NCI-H1048 (cell line): ENCODE data around the gene PPIF.

Source experiments
- DNase-seq: peaks from one replicate; lab custom pipeline; 2025; lab: John Stamatoyannopoulos, UW

The PPIF gene

DNA sequence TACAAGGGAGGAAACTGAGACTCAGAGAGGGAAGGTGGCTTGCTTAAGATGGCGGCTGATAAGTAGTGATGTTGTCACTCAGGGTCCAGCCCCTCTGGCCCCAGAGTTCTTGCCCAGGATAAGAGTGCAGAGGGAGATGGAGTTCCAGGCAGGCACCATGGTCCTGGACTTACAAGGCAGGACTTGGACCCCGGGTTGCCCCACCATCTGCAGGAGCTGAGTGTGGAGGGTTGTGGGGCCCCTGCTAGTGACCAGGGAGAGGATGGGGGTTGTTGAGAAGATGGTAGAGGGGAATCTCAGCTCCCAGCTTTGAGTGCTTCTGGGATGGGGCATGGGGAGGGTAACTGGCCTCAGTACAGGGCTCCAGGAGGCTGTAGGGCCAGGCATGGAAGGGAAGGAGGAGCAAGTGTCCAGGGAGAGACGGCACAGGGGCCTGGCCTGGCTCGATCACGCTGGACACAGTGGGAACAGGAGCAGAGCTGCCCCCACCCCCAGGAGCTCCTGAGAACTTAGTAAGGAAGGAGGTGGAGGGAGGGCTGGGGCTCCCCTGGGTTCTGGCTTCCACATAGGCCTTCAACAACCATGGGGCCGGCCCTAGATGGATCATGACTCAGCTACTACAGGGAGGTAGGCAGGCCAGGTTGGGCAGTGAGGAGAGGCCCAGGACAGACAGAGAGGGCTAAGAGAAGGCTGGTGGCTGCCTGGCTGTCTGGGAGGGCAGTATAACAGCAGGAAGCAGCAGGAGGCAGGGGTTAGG lies 28.2 kb downstream of the PPIF start:
- DNase-seq = no peak

DNA sequence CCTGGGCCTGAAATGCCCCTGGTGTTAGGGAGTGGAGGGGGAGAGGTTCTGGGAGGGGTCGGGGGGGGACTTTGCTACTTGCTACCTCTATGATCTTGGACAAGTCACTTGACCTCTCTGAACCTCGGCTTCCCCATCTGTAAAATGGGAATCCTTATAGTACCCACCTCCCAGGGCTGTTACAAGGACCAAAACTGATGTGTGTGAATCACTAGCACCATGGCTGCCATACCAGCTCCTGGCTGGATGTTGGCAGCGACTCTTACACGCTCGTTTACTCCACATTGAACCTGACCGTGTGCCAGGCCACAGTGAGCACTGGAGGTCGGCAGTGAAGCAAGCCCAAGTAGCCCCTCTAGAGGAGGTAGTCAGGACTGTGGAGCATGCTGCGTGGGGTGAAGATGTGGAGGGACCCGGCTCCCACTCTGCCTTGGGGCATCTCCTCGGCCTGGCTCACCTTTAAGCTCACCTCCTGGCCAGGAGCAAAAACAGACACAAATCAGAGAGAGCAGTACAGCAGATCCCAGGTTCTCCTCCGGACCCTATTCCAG lies 28.9 kb downstream of the PPIF start:
- DNase-seq = no peak

DNA sequence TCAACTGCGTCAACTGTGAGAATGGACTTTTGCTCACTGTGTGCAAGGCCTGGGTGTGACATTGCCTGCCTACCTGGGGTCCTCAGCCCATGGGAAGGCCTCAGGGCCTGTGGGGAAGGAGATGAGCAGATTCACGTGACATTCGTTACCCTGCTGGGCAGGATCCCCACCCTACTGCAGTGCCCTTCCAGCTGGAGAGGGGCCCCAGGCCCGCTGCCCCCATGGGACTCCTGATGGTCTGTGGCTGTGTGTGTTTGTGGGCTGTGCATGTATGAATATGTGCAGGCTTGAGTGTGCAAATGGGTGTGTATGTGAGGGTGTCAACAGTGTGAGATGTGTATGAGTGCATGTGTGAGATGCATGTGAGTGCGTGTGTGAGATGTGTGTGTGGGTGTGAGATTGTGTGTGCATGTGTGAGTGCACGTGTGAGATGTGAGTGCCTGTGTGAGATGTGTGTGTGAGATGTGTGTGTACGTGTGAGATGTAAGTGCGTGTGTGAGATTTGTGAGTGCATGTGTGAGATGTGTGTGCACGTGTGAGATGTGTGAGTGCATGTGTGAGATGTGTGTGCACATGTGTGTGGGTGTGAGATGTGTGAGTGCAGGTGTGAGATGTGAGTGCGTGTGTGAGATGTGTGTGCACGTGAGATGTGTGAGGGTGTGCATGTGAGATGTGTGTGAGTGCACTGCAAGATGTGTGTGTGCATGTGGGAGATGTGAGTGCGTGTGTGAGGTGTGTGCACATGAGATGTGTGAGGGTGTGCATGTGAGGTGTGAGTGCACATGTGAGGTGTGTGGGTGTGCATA lies 29.7 kb downstream of the PPIF start:
- no peak for DNase-seq

DNA sequence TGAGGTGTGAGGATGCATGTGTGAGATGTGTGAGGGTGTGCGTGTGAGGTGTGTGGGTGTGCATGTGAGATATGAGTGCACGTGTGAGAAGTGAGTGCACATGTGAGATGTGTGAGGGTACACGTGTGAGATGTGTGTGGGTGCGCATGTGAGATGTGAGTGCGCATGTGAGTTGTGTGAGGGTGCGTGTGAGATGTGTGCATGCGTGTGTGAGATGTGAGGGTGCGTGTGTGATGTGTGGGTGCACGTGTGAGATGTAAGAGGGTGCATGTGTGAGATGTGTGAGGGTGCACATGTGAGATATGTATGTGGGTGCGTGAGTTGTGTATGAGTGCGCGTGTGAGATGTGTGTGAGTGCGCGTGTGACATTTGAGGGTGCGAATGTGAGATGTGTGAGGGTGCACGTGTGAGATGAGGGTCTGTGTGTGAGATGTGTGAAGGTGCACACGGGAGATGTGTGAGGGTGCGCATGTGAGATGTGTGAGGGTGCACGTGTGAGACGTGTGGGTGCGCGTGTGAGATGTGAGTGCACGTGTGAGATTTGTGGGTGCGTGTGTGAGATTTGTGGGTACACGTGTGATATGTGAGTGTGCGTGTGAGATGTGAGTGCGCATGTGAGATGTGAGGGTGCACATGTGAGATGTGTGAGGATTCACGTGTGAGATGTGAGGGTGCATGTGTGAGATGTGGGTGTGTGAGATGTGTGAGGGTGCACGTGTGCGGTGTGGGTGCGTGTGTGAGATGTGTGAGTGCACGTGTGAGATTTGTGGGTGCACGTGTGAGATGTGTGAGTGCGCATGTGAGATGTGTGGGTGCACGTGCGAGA lies 30.5 kb downstream of the PPIF start:
- no peak for DNase-seq

DNA sequence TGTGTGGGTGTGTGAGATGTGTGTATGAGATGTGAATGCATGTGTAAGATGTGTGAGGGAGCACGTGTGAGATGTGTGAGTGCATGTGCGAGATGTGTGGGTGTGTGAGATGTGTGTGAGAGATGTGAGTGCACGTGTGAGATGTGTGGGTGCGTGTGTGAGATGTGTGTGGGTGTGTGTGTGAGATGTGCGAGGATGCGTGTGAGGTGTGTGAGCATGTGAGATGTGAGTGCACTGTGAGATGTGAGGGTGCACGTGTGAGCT lies 31.0 kb downstream of the PPIF start:
- no peak for DNase-seq

DNA sequence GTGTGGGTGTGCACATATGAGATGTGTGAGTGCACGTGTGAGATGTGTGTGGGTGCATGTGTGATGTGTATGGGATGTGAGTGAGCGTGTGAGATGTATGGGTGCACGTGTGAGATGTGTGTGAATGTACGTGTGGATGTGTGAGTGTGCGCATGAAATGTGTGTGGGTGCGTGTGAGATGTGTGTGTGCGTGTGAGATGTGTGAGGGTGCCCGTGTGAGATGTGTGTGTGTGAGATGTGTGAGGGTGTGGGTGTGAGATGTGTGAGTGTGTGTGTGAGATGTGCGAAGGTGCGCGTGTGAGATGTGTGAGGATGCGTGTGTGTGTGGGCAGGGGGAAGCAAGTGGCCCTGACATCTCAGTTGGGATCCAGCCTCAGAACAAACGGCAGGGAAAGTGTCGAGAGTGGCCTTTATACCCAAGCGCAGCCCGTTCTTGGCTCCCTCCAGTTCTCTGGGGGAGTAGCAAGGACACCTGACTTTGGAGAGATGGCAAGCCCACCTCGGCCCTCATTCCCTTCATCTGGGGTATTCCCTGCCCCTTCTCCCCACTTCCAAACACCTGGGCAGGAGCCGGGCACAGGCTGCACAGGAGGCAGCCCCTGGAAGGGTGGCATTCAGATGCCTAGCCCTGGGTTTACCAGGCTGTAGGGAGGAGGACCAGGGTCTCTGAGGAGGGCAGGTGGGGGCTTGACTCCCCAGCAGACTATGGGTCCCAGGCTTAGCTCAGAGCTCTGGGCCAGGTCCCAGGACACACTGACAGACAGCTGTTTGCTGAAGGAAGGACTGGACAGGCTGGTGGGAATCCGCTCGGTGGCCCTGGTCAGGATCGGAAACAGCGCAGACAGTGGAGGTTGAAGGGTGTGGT lies 31.6 kb downstream of the PPIF start:
- no peak for DNase-seq

DNA sequence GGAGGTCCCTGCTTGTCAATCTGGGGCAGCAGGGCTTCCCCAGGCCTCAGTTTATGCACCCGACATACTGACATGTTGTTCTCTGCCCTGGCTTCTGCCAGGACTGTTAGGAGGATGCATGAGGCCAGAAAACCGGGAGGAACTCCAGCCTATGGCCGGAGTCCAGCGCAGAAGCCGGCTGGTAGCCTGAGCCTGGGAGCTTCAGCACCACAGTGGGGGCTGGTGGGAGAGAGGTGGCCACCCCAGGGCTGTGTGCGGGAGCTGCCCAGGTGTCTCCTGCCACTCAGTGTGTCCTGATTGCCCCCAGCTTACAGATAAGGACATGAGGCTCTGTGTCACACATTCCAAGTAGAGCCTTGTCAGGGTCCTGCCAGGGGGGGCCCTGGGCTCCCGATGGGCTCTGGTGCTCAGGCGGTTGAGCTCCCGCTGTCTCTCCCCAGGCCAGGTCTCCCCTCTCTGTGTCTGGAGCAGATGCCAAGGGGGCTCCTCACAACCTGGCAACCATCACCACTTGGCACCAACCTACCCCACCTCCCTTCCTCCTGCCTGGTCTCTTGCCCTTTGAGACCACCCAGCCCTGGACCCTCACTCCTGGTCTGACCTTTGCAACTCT lies 32.3 kb downstream of the PPIF start:
- DNase-seq = no peak

DNA sequence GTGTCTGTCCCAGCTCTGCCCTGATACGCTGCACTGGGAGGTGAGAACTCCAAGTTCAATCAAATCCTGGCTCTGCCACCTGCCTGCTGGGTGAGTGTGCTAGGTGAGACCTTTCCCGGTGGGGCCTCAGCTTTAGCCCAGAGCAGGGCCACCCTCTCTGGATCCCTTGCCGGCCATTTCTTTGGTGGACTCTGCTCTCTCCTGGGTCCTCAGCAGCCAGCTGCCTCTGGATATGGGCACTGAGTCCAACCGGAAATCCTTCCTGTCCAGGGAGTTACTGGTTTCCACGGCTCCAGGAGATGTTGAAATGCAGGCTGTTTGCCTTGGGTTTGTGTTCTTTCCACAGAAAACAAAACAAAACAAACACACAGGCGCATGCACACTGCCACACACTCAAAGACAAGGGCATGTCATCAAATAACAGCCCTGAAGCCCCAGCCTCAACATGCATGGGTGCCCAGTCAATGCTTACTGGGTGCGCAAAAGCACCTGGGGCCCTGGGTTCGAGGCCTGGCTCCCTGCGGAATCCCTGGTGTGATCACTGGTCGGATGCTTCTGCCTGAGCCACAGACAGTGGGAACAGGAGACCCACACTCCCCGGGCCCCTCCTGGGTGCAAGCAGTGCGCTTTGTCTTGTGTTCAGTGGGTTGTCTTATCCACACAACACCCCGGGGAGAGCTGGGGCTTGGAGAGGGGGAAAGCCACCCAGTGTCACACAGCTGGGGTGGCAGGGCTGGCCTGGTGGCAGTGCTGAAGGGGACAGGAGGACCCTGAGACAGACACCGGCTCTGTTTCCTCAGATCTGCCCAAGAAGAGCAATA lies 33.1 kb downstream of the PPIF start:
- no peak for DNase-seq

DNA sequence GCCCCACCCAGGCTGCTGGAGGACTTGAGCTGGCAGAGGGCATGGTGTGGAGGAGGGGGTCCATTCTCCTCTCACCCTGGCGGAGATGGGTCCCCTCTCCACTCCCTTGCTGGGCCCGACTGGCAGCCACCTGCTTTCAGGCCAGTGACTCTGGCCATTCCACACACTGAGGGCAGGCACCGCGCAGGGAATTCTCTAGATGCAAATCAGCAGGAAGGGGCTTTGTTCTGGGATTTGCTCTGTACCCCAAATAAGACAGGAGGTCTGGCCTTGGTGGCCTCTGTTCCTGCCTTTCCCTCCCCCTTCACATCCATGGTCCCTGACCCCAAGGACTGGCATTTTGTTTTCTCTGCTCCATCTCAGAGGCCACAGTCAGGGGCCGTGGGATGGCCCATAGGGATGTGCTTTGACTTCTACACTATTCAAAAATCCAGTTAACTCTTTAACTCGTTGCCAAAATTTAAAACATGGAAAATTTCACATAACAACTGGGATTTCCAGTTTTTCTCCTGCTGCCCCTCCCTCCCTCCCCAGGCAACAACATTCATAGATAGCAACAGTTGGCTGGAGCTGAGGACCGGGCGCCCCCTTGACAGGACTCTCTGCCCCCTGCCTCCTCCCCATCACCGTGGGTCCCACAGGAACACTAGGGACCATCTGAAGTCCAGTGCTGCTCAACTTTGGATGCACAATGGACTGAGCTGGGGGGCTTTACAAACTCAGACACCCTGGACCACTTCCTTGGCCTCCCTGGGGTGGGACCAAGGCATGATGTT lies 33.9 kb downstream of the PPIF start:
- no peak for DNase-seq

DNA sequence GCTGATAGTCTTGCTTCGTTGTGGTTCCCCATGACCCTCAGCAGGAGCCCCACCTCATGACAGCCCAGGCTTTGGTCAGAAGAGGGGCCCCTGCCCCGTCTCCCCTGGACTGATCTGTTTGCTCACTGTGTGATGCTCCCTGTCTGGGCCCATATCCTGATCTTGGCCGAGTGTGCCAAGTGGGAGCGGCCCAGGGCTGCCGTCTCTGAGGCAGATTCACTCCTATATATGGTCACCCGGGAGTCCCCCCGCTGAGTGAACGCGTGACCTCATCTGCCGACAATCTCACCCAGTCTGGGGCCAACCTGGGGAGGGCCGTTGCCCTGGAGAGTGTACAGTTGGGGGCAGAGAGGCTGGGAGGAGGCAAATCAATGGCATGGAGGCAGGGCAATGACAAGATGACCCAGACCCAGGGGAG lies 34.5 kb downstream of the PPIF start:
- no peak for DNase-seq

DNA sequence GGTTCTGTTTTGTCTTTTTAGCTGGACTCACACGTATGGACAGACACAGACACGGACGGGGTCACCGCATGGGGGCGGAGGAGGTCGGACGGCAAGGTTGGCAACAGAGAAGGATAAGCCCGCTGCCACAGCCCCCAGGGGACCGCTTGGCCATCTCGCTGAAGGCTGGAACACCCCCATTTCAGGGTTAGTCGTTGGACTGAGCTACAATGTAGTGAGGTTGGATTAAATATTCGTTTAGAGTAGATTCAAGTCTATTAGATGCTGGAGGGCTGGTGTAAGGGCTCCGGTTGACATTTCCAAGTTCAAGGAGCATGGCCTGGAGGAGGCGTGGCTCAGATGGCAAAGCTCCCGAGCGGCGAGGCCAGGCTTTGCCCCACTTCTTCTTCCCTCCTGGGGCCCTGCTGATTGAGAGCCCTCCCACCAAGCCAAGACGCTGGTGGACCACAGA lies 35.2 kb downstream of the PPIF start:
- DNase-seq = no peak

DNA sequence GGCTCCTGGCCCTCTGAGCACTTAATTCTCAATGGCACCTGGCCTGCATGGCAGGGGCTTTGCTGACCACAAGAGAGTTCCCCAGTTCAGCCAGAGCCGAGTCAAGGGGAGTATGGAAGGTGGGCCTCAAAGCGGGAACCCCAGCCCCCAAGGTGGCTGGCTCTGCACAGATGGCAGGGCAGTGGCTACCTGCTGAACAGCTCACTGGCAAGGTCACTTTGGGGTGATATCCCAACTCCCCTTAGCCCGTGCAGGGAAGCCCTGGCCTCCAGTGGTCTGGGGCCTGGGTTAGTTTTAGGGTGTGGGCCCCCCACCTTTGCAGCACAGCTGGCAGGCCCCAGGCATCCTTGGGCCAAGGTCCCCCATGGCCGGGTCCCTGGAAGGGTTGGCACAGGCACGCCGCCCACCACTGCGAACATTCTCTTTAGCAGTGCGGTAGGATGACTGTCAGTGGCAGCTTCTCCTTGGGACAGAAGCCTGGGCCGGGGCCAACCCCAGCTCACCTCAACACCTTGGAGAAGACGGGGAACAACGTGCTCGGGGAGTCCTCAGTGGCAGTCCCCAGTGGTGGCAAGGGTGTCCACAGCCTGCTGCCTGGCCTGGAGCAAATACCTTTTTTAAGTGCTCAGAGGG lies 36.8 kb downstream of the PPIF start:
- DNase-seq = no peak

DNA sequence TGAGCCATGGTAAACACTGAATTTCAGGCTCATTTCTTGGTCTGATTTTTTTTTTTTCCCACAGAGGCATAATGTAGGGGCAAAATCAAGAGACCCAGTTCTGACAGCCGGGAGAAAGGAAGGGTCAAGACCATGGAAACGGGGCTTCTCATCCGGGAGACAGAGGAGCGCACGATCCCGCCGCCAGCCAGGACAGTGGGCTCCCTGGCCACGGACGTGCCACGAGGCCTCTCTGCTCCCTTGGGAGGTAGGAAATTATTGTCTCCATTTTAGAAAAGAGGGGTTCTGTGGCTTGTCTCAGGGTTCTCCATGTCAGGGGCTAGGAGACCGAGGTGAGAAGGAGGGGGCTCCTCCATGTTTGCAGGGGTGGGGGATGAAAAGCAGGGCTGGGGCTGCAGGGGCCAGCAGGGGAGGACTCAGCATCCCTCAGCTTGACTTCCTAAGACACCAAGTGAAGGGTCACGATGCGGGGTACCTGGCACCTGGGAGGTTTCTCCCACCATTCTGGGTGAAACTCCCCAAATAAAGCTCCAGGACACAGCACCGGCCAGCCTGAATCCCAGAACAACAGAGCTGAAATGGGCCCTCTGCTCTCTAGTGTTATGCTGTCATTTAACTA lies 37.6 kb downstream of the PPIF start:
- DNase-seq = no peak

DNA sequence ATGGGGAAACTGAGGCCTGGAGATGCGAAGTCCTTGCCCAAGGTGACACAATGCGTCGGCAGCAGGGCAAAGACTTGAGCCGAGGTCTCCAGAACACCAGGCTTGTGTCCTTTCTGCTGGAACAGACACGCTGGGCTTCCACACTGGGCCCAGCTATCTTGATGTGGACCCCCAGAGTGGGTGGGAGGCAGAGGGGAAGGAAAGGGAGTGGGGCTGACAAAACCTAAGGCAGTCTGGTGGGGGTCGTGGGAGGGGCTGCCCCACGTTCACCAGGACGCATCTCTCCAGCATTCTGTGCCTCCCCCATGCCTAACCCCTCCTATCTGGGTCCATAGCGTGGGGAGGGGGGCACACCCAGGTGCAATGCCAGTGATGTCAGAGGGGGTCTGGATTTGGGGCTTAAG lies 38.1 kb downstream of the PPIF start:
- no peak for DNase-seq

DNA sequence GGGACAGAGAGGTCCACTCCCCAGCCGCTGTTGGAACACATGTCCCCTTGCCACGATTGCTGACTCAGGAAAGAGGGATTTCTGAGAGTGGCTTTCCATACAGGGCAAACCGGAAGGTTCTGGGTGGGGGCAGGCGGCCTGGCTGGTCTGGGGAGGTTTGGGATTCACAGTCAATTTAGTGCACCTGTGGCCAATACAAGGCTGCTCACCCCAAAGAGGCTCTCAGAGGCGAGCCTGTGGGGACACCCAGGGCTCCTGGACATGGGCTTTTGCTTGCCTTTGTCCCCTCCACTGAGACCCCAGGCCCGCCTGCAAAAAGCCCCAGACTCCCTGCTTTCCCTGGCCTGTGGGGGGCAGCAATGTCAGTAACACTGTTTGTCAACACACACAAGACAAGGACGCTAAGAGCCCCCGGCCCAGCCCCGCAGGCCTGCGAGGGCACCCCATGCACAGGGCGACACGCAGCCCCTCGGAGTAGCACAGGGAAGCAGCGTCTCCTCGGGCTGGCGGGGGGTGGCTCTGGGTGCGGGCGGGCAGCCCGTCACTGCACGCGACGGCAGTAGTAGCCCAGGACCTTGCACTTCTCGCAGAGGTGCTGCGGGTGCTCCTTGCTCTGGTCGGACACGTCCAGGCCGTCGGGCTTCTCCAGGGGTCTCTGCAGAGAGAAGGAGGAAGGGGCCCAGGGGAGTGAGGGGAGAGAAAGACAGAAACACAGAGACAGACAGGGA lies 38.7 kb downstream of the PPIF start:
- DNase-seq = no peak

DNA sequence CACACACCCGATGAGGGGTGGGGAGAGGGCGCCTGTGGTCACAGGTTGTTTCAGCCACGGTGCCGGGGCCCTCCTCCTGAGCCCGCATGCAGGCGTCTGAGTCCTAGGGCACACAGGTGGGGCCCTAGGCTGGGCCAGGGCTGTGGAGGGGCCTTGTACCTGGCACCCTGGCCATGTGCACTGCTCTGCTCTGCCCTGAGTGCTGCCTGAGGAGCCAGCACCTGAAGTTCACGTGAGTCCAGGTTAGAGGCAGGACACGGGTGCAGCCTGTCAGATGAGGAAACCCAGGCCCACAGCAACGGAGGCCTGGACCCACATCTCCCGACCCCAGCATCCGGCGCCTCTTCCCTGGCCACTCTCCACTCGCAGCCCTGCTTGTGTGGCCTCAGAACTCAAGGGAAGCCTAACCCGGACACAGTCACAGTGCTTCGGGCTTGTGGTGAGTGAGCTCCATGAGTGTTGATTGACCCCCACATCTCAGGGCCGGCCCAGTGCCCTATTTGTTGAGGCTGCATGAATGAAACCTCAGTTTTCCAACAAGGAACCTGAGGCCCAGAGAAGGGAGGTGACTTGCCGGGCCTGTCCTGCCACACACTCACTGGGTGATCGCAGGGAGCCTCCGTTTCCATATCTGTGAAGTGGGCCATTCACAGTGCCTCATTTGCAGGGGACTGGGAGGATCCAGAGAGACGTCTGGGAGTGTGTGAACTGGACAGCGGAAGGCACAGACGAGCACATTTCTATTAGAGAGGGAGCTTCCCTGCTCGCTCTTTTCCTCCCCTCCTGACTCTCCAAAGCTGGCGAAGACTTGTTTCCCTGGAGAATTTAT lies 39.6 kb downstream of the PPIF start:
- DNase-seq = no peak

DNA sequence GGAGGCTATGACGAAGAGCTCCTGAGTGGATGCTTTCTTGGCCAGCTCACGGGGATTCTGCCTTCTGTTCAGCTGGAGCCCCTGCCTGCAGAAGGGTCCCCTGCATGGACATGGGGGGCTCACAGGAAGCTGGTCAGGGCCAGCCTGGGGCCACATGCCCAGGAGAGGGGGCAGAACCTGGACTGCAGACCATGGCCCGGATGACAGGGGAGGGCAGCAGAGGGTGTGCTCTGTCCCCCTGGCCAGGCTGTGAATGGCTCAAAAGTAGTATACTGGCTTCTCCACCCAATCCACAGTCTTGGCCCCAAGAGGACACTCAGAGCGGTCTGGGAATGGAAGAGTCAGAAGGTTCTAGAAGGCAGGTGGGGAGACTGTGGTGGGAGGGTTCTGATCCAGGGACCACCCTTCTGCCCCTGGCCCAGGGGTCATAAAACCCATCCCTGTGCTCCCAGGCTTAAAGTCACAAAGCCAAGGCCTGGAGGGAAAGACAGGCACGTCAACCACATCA lies 40.3 kb downstream of the PPIF start:
- no peak for DNase-seq
